Heart left ventricle (tissue), 13 donors: Measurements from ENCODE around the gene PSMC5.

ENCODE experiments used
- POLR2A ChIP-seq, 2 donors: fragments of 450-650 bp; IDR thresholded peaks; one replicate each; pipeline ENCODE4 v1.6.1; 2017; ENCODE audit warnings: antibody characterized with exemption in 2 of 2, mild to moderate bottlenecking in 2 of 2, moderate library complexity in 2 of 2
- TF ChIP-seq, protein P1 (sequence below), 12 donors: fragments of 200-600 bp; sonication (generic) in 4 of 12; IDR thresholded peaks; one replicate each; pipeline versions ENCODE4 v1.5.0 to v1.8.0; 2018 to 2022; ENCODE audit warnings: antibody characterized with exemption in 12 of 12, mild to moderate bottlenecking in 5 of 12
- donor health status: ischemic (EF 13 %, LVEDD 7.1; RV severe dilation, severe dysfunction).
- donor health status: DM: no; HTN: yes; CAD: no.
- donor health status: DM: no; HTN: no; CAD: no.
- donor health status: ischemic (EF 25% LVEDD 6.9; RV normal size, moderate dysfunction).
- donor health status: ischemic (EF 25% LVEDD 5.7; RV mildly dilated, moderate dysfunction).
- donor health status: ischemic (EF 35%, LVEDD 5.7; RV mildly dilated, moderate dysfunction).
- donor health status: nonischemic (EF 11% LVEDD 7.7; RV severe dilation, severe dysfunction).
- donor health status: DM: yes; HTN: yes; CAD: no.
- donor health status: PGD.
- donor health status: ischemic (EF 29% LVEDD 5.4; RV normal size, mild dysfunction).
- donor health status: nonischemic (EF 23%, LVEDD 6.1; RV moderate dilation, normal function).

DNA sequence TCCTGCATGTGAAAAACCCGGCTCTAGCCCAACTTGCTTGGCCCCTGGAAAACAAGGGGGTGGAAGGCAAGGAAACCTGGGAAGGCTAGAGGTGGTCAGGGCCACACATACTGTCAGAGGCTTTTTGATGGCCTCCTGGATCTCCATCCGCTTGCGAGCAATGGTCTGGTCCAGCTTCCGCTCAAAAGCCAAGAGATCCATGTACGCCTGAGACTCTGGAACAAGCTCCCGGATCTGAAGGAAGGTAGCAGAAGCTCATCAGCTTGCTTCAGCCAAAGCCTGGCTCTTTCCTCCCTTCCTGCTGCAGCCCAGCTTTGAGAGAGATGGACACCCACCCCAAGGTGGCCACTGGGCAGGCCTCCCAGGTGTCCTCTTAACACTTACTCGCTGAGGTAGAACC, 9.6 kb downstream of the PSMC5 start:
- TF ChIP-seq, protein P1, sequence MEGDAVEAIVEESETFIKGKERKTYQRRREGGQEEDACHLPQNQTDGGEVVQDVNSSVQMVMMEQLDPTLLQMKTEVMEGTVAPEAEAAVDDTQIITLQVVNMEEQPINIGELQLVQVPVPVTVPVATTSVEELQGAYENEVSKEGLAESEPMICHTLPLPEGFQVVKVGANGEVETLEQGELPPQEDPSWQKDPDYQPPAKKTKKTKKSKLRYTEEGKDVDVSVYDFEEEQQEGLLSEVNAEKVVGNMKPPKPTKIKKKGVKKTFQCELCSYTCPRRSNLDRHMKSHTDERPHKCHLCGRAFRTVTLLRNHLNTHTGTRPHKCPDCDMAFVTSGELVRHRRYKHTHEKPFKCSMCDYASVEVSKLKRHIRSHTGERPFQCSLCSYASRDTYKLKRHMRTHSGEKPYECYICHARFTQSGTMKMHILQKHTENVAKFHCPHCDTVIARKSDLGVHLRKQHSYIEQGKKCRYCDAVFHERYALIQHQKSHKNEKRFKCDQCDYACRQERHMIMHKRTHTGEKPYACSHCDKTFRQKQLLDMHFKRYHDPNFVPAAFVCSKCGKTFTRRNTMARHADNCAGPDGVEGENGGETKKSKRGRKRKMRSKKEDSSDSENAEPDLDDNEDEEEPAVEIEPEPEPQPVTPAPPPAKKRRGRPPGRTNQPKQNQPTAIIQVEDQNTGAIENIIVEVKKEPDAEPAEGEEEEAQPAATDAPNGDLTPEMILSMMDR (IDR thresholded peaks at IDR 0.05), result no peak
- no peak for TF ChIP-seq POLR2A (IDR thresholded peaks at IDR 0.05)
